OCI-LY7 (cell line): ENCODE data around the gene HVCN1.

Experiments used
- CTCF ChIP-seq: fragments of 200-600 bp; sonication (generic); conservative IDR thresholded peaks from 2 replicates; pipeline ENCODE4 v1.5.1; 2014; ENCODE audit warnings: mild to moderate bottlenecking, antibody characterized with exemption, low read length, moderate library complexity, mixed read lengths
- EZH2phosphoT487 ChIP-seq: fragments of 200-600 bp; sonication (generic); IDR thresholded peaks from 2 replicates; pipeline ENCODE4 v1.6.1; 2018; ENCODE audit warnings: low read depth, borderline replicate concordance, mild to moderate bottlenecking, mixed run types, antibody characterized with exemption, low read length, moderate library complexity, mixed read lengths

- no peak for TF ChIP-seq CTCF
- TF ChIP-seq EZH2phosphoT487, result no peak
Measured at GRCh38 chr12:110676171-110676570, 12.7 kb downstream of the HVCN1 start.
